Ishikawa (cell line): Measurements from ENCODE around the gene RAB31.

ENCODE experiments used
- CEBPB ChIP-seq: IDR thresholded peaks from 2 replicates; pipeline ENCODE4 v1.6.1; 2012
- CREB1 ChIP-seq: IDR thresholded peaks from 2 replicates; pipeline ENCODE4 v1.6.1; 2012; ENCODE audit warnings: low read depth
- EP300 ChIP-seq: IDR thresholded peaks from 2 replicates; pipeline ENCODE4 v1.6.1; 2012; ENCODE audit warnings: borderline replicate concordance
- FOXM1 ChIP-seq: IDR thresholded peaks from 2 replicates; pipeline ENCODE4 v1.6.1; 2012; ENCODE audit warnings: low read depth, borderline replicate concordance
- RAD21 ChIP-seq: IDR thresholded peaks from 2 replicates; pipeline ENCODE4 v1.6.1; 2012; ENCODE audit warnings: low read depth
- TAF1 ChIP-seq: IDR thresholded peaks from 2 replicates; pipeline ENCODE4 v1.6.1; 2012; ENCODE audit warnings: low read depth, mild to moderate bottlenecking
- YY1 ChIP-seq: IDR thresholded peaks from 2 replicates; pipeline ENCODE4 v1.6.1; 2012; ENCODE audit warnings: low read depth
- TF ChIP-seq, protein P1 (sequence below): IDR thresholded peaks from 2 replicates; pipeline ENCODE4 v1.6.1; 2012; ENCODE audit warnings: low read depth, mild to moderate bottlenecking
- TF ChIP-seq, protein P2 (sequence below): IDR thresholded peaks from 2 replicates; pipeline ENCODE4 v1.6.1; 2012
- TF ChIP-seq, protein P3 (sequence below): IDR thresholded peaks from 2 replicates; pipeline ENCODE4 v1.6.1; 2012

DNA sequence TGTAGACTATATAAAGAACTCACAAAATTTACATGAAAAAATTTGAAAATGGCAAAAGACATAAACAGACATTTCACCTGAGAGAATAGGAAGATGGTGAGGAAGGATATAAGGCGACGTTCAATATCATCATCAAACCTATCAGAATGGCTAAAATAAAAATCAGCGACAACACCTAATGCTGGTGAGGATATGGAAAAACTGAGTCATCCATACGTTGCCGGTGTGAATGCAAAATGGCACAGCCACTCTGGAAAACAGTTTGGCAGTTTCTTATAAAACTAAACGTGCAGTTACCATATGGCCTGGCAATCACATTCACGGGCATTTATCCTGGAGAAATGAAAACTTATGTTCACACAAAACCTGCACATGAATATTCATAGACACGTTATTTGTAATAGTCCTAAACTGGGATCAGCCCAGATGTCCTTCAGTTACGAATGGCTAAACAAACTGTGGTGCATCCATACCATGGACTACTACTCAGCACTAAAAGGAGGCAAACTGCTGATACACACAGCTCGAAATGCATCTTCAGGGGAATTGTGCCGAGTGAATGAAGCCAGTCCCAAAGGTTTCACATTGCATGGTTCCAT lies 114.6 kb downstream of the RAB31 start:
- TF ChIP-seq, protein P1, sequence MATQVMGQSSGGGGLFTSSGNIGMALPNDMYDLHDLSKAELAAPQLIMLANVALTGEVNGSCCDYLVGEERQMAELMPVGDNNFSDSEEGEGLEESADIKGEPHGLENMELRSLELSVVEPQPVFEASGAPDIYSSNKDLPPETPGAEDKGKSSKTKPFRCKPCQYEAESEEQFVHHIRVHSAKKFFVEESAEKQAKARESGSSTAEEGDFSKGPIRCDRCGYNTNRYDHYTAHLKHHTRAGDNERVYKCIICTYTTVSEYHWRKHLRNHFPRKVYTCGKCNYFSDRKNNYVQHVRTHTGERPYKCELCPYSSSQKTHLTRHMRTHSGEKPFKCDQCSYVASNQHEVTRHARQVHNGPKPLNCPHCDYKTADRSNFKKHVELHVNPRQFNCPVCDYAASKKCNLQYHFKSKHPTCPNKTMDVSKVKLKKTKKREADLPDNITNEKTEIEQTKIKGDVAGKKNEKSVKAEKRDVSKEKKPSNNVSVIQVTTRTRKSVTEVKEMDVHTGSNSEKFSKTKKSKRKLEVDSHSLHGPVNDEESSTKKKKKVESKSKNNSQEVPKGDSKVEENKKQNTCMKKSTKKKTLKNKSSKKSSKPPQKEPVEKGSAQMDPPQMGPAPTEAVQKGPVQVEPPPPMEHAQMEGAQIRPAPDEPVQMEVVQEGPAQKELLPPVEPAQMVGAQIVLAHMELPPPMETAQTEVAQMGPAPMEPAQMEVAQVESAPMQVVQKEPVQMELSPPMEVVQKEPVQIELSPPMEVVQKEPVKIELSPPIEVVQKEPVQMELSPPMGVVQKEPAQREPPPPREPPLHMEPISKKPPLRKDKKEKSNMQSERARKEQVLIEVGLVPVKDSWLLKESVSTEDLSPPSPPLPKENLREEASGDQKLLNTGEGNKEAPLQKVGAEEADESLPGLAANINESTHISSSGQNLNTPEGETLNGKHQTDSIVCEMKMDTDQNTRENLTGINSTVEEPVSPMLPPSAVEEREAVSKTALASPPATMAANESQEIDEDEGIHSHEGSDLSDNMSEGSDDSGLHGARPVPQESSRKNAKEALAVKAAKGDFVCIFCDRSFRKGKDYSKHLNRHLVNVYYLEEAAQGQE, result no peak
- TF ChIP-seq FOXM1, result no peak
- TF ChIP-seq CREB1, result no peak
- TF ChIP-seq YY1, result no peak
- TF ChIP-seq TAF1, result no peak
- TF ChIP-seq, protein P2, sequence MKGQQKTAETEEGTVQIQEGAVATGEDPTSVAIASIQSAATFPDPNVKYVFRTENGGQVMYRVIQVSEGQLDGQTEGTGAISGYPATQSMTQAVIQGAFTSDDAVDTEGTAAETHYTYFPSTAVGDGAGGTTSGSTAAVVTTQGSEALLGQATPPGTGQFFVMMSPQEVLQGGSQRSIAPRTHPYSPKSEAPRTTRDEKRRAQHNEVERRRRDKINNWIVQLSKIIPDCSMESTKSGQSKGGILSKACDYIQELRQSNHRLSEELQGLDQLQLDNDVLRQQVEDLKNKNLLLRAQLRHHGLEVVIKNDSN, result no peak
- no peak for TF ChIP-seq EP300
- no peak for TF ChIP-seq RAD21
- TF ChIP-seq CEBPB, result no peak
- TF ChIP-seq, protein P3, sequence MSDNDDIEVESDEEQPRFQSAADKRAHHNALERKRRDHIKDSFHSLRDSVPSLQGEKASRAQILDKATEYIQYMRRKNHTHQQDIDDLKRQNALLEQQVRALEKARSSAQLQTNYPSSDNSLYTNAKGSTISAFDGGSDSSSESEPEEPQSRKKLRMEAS, result no peak
